ENCODE data around the gene CCDC57.

DNA sequence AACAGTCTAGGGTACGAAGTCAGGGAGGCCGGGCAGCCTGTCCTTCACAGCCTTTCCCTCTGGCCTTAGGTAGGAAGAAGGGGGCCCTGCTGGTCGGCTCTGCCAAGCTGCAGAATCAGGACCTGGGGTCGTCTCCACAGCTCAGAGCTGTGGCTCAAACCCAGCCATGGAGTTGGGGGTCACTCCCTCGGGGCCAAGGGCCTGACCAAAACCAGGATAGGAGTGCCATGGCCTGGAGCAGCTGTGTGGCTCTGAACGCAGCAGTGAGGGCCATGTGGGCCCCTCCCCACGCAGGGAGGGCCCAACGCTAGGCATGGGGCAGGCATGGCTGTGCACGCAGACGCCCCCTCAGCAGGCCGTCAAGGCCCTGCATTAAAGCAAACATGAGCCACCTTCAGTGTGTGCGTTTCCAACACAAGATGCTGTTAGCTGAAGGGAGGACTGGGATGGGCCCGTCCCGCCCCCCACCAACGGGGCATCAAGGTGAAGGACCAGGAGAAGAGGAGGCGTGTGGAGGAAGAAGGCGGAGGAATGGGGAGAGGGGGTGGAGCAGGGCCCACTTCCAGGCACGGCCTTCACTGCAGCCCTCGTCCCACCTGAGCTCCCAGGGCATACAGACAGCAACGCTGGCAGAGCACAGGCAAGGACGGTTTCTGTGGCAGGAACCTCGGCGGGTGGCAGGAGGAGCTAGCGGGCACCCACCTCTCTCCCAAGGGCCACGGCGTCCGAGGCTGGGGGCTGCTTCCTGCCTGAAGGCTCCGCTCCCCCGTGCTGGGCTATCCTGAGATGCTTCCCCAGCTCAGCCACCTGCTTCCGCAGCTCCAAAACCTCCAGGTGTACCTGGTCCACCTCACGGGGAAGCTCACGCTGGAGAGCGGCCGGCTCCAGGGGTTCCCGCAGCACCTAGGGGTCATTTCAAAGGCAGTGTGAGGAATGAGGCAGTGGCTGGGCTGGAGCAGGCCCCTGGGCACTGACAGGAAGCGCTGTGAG is 55.3 kb downstream of the CCDC57 start:
- TF ChIP-seq, protein P1, sequence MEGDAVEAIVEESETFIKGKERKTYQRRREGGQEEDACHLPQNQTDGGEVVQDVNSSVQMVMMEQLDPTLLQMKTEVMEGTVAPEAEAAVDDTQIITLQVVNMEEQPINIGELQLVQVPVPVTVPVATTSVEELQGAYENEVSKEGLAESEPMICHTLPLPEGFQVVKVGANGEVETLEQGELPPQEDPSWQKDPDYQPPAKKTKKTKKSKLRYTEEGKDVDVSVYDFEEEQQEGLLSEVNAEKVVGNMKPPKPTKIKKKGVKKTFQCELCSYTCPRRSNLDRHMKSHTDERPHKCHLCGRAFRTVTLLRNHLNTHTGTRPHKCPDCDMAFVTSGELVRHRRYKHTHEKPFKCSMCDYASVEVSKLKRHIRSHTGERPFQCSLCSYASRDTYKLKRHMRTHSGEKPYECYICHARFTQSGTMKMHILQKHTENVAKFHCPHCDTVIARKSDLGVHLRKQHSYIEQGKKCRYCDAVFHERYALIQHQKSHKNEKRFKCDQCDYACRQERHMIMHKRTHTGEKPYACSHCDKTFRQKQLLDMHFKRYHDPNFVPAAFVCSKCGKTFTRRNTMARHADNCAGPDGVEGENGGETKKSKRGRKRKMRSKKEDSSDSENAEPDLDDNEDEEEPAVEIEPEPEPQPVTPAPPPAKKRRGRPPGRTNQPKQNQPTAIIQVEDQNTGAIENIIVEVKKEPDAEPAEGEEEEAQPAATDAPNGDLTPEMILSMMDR (IDR thresholded peaks at IDR 0.05): no peak
- no peak for TF ChIP-seq POLR2A (IDR thresholded peaks at IDR 0.05)

All from esophagus squamous epithelium (tissue), 4 donors.